Nucleus accumbens (tissue), 56 donors: ENCODE data around the gene PRKAG2.

Experiments
- DNase-seq, 56 donors: peaks; one replicate each; lab custom pipeline; 2025; lab: John Stamatoyannopoulos, UW

PRKAG2 gene

DNA sequence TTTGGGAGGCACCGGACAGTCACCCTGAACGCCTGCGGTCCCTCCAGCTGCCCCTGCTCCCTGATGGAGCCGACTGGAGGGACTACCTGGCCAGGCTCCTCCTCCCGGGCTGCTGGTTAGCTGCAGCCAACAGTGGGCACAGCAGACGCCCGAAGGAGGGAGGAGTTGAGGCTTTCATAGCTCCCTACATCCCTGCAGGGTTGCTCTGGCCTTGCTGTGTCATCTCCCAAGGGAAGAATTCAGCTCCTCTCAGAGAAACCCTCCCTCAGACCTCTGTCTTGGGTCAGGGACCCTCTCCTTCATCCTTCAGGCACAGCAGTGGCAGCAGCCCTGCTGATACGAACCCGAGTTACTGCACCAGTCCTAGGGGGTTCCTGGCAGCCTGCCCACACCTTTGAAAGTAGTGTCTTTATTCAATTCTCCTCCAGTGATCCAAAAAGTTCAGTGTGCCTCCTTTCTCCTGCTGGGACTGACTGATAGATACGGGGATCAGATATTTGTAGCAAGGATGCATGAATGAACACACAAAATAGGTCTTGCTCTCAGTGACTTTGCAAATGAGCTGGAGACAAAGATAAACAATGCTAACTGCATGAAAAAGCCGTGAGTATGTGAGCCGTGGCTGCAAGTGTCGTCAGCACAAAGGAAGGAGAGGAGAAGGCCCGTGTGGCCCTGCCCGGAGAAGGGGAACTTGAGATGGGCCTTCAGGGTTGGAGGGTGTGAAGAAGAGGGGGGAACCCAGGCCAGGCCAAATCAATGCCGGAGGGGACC lies 136.6 kb downstream of the PRKAG2 start:
- DNase-seq: no peak

DNA sequence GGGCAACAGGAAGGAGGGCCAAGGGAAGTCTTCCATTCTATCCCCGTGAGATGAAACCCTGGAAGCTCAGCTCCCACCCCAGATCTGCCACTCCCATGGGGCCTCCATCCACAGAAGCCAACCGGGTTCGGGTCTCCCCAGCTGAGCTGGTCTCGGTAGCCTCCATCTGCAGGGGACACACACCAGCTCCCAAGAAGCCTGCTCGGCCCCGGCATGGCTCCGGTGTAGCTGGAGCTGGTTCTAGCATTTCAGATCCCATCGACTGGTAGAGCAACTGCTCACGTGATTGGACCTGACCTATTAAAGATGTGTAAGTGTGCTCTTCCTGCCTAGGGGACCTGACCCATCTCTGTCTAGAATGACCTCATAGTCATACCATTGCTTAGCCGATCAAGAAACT lies 138.0 kb downstream of the PRKAG2 start:
- no peak for DNase-seq

DNA sequence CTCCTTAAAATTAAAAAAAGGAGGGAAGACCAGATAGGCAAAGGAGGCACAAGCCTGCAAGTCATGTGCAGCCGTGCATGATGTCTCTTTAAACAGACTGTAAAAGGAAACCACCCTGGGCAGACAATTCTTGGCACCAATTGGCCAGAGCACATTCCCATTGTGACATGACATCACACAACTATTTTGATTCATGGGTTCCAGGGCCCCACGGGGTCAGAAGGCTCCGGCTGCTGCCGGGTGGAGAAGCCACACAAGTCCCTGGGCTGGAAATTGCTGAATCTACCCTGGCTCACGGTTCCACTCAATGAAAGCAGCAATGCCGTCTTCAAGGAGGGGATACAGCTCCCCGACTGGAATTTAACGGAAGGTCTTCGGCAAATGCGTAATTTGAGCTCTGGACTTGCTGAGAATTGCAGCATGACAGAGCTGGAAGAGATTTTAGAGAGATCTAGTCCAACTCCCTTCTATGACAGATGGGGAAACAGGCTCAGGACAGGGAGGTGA lies 140.5 kb downstream of the PRKAG2 start:
- DNase-seq: peak in 2 of 56 donors; percentile 17 to 18

DNA sequence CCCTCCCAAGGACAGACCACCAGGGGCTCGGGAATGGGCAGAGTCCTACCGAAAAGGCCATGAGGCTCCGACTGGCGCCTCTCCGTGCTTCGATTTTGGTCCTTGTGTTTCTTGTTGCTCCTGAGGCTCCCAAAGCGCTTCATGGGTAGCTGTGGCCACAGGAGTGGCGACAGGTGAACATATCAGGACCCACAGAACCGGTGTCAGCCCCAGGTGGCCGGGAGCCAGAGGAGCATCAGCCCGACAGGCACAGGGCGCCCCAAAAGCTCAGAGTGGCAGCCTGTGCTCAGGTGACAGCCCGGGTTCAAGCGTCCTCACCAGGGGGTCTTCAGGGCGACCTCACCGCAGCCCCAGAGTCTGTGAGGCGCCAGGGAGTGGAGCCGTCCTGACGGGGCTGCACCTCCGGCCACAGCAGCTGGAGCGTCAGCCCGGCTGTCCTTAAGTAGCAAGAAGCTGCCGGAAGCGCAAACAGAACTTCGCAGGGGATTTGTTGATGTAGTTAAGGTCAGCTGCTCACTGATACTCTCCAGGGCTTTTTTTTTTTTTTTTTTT lies 141.0 kb downstream of the PRKAG2 start:
- DNase-seq: no peak

DNA sequence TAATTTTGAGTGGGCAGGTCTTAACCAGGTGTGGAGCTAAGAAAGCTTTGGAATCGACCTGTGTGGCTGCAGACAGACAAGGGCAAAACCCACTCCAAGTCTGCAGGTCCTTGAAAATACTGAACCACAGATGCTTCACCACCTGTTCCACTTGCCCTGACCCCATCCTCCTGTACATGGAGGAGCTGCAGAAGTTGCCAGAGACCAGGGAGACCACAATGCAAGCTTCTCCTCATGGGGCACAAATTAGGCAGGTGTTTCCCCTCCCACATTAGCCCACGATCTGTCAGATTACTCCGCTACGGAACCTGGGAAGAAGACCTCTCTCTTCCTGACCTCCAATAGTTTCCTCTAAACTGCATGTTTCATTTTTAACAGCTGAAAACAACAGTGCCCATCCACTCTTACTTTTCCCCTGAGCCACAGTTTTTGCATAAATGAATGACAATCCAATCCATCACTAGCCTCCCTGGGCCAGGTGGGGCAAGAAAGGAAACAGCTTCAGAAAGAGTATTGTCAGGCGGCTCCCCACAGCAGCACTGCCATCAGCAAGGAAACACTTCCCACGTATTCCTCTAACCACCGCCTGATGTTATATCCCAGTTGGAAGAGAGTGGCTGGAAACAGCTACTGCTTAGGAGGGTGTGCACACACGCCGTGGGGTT lies 141.6 kb downstream of the PRKAG2 start:
- no peak for DNase-seq

DNA sequence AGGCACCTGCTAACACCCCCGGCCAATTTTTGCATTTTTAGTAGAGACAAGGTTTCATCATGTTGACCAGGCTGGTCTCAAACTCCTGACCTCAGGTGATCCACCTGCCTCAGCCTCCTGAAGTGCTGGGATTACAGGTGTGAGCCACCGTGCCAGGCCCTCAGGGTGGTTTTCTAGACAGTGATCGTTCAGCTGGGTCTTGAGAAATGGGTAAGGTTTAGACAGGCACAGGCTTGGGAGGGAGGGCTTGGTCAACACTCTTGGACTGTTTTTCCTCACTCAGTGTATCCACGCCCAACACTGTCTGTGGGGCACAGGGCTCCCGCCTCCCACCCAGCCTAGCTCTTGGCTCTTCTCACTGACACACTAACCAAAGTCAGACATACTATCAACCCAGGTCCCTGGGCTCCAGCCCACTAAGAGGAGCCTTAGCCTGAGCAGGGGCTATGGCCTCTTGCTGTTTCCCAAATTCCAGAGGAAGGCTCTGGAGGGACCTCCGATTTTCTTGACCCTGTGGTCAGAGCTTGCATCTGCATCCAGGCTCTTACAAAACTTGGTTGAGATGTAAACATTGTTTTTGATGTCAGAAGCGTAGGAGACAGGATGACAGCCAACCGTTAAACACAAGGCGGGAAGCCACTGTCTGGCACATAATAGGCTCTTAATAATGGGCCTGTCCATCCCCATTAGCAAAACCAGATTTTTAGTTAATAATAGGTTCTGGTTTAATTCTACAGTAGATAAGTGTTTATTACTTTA lies 143.9 kb downstream of the PRKAG2 start:
- DNase-seq: no peak

DNA sequence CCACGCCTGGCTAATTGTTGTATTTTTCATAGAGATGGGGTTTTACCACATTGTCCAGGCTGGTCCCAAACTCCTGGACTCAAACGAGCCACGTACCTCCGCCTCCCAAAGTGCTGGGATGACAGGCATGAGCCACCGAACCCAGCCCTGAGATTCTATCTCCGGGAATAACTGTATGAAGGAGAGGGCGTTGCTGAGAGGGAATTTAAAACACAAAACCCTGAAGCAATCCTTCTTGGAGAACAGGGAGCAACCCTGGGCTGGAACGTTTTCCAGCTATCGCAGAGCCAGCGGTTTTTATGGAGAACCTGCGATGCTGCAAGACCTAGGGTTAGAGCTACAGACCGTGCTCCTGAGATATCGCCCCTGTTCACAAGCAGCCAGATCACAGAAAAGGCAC lies 144.6 kb downstream of the PRKAG2 start:
- no peak for DNase-seq

DNA sequence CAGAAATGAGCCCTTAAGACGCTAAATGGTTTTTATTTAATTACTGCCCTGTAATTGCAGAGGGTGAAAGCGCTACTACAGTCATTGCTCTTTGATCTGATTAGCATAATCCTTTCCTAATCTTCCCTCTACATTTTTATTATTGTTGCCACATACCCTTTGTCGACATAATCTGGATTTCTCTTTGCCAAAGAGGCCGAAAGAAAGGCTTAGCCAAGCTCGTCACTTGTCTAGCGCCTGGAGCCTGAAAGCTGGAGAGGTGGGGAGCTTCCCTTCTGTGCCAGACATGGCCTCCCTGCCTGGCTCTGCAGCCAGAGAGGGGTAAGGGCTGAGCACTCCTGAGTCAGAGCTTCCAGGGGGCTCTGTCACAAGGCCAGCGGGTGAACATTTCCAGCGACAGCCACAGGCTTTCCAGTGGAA lies 145.9 kb downstream of the PRKAG2 start:
- no peak for DNase-seq

DNA sequence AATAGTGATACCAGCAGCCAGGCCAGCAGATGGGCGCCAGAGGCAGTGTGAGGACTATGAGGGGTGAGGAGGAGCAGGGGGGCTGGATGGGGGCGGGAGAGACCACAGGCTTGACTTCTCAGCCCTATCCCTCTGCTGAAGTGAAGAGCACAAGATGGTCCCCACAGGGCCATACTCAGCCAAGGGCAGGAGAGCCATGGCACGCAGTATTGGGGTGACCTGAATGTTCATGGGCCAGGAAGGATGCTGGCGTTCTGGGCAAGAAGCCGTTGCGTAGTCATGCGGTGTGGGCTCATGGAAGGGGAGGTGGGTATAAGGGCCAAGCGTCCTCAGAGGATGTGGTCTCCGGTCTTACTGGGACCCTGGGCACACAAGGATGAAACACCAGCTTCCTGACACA lies 146.3 kb downstream of the PRKAG2 start:
- no peak for DNase-seq

DNA sequence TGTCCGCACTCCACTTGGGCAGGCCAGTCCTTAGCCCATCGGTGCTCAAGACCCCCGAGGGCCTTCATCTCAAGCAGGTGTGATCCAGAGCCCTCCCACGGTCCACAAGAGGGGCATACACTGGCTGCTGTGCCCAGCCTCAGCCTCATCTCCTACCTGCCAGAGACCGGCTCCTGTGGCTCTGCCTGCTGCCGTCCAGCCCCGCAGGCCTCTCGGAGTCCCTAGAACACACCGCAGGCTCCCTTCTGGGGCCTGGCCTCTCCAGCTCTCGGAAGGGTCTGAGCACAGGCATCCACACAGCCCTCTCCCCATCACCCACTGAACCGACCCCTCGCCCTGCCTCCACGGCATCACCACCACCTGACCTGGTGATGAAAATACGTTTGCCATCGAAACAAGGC lies 147.4 kb downstream of the PRKAG2 start:
- DNase-seq: no peak

DNA sequence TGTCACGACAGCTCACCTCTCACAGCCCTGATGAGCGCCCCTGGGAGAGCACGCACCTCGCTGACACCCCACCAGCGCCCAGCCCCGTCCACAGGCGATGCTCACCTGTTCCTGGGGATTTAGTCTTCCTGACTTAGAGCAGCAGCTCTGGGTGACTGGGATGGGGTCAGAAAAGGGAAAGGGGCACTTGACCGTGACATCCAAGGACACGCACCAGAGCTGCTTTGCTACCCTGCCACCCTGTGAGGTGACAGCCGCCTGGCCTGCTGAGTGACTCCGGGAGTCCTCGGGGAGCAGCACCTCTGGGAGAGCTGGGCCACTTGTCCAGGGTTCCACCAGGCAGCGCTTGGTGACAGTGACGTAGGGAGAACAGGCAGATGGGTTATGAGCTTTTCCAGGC lies 148.2 kb downstream of the PRKAG2 start:
- DNase-seq: no peak

DNA sequence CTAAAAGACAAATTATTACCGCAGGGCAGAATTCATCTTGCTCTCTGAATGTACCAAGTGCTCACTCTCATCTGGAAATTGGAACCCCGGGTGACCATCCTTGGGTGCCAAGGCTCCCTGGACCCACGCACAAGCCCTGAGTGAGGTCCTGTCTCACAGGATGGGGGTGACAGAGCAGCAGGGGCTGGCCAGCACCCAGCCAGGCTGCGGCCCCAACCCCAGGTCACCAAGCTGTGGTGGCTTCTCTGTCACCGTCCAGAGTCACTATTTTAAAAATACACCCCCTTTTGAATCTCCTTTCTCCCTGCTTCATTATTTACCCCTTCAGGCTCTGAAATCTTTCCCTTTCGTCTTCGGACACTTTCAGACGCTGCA lies 148.6 kb downstream of the PRKAG2 start:
- no peak for DNase-seq

DNA sequence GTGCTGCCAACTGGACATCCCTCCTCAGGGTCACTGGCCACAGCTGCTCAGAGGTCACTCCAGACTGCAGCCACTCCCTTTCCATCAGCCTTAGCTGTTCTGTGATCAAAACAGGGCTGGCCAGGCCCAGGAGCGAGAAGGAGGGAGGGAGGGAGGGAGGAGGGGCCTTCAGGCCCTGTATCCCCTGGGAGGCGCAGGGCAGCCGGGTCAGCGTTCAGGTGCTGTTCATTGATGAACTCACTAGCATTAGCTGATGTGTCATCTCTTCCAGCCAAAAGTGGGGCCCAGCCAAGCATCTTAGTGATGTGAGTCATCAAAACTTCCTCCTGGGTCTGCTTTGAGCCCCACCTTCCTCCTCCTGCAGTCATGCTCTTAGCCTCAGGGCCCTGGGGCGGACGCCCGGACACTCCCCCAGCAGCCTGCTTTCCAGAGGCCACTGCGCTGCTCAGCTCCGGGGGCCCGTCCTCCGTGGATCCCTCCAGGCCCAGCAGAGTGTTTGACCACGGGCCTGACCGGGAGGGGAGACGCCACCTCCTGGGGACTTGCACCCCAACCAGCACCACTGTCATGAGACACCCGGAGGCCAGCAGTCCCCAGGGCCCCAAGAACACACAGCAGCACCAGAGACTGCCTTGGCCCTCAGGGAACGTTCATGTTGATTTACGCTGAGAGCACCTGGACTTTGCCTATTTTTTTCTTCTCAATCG lies 149.2 kb downstream of the PRKAG2 start:
- no peak for DNase-seq

DNA sequence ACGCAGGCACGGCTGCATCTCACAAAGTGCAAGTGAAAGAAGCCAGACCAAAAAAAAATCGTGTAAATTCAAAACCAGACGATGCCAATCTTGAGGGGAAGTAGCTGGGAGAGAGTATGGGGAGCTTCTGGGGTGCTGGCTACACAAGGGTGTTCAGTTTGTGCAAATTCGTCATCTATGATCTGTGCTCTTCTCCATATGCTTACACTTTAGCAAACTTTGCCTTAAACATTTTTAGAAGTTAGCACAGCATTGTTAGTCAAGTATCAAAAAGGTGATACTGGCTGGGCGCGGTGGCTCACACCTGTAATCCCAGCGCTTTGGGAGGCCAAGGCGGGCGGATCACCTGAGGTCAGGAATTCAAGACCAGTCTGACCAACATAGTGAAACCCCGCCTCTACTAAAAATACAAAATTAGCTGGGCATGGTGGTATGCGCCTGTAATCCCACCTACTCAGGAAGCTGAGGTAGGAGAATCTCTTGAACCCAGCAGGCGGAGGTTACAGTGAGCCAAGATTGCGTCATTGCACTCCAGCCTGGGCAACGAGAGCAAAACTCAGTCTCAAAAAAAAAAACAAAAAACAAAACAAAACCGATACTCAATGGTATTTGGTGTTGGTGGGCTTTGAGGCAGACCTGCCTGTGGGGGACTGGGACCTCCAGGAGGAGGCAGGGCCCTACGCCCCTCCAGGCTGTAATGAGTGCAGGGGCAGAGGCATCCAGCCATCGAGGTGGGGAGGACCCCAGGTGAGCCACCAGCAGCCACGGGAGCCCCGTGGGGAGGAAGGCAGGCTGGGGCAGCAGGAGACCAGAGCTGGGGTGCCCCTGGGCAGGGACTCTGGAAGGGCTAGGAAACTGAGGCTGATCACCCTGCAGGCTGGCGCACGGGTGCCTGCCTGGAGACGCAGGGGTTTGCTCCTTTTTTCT lies 150.0 kb downstream of the PRKAG2 start:
- no peak for DNase-seq

DNA sequence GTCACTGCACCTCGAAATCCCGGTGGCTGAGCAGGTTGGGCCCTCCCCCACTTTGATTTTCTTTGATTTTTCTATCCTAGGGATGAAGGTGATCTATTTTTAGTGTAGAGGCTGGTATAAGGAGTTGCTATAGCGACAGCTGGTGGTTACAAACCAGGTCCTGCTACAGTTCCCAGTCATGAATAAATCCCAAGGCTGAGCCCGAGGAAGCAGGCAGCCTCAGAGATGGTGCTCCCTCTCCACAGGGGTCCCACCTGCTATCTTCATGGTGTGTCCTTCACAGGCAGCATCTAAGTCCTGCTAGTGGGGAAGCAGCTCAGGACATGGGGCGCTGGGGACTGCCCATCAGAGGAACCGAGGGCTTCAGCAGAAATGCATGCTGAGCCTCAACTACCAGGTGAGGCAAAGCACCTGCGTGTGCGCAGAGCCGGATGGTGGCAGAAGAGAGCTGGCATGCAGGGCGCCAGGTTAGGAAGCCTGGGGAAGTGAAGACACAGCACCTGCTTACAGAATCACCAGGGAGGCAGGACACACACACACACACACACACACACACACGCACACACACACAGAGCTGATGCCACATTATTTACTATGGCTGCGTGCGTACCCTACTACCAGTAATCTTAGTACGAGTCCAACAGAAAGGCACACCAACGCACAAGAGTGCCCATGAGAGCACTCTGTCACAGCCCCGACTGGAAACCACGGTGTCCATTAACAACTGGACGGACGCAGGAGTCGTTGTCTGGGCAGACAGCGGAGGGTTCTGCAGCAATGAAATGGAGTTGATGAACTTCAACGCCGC lies 150.9 kb downstream of the PRKAG2 start:
- DNase-seq: peak in 30 of 56 donors; percentile 11 to 79 (median 60)

DNA sequence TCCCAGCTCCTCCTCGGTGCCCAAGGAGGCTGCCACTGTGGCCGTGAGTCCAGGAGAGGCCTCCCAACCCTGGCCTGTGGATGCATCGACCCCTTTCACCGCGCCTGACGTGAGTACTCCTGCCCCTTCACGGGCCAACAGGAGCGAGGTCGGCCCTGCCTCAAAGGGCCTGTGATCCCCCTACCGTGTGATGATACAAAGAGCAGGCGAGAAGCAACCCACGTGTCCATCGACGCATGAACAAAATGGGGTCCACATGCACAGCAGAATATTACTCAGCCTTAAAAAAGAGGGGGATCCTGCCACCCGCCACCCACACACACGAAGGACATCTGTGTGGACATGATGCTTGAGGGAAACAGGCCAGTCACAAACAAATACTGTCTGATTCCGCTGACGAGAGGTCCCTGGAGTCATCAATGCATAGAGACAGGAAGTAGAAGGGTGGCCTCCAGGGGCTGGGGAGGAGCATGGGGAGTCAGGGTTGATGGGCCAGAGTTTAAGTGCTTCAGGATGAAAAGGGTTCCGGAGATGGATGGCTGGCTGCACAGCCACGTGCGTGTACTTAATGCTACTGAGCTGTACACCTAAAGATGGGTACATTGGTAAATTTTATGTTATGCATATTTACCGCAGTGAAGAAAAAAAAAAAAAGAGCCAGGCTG lies 151.9 kb downstream of the PRKAG2 start:
- DNase-seq: no peak

DNA sequence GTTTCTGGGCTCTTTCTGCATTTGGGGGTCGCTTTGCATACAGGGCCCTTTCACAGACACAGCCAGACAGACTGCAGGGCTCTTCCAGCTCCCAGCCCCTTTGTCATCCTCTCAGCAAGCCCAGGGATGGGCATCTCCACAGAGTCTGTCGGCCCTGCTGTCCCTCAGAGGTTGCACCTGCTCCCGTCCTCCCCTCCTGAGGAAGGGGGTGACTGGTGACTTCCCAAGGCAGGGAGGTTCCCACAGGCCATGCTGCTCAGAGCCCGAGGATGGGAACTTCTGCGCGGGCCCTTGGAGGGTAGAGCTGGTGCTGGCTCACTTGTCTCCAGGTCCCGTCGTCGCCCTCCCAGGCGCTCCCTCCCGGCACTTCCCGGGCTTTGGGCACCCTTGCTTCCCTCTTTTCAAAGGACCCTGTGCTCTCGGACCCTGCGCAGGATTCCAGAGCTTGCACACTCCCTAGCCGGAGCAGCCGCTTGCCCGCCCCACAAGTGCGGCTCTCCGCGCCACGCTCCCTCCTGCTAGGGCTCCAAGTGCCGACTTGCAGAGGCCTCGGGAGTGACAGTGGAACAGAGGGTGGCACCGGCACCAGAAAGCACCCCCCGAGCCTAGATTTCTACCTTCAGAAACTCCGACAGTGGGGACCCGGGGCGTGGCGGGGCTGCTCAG lies 152.5 kb downstream of the PRKAG2 start:
- DNase-seq: no peak
